H1 (cell line): Measurements from ENCODE around the gene MTX1. TPM values are rescaled to one million over a fixed set of nuclear protein-coding genes. Genes with fewer than 3 reads are reported as not detected.

Source experiments
- CTCF ChIA-PET: fragments of 300-600 bp; sonication (Branson Sonifier 250); formaldehyde crosslinking; loops from one replicate; lab custom pipeline; 2021; ENCODE audit not compliant: partially characterized antibody; lab: Charles Lee
- POLR2A ChIA-PET: fragments of 300-600 bp; sonication (Branson Sonifier 250); formaldehyde crosslinking; loops from one replicate; lab custom pipeline; 2021; ENCODE audit warnings: inconsistent platforms; ENCODE audit not compliant: partially characterized antibody; lab: Charles Lee
- DNase-seq, 2 experiments: peaks; one replicate each; pipeline versions ENCODE4 v3.0.0 to v3.0.0-alpha.2; 2010 to 2022; ENCODE audit warnings: low spot score in 2 of 2, low read depth in 1 of 2, mixed read lengths in 1 of 2
- FAIRE-seq: peaks from 2 replicates; lab custom pipeline; 2011; peaks lifted over from hg19 to GRCh38; lab: Jason Lieb, UNC
- H2AFZ ChIP-seq: 2 replicates; pipeline ENCODE4 v1.8.1; 2012; ENCODE audit warnings: low read length, inconsistent platforms
- H2AK5ac ChIP-seq: 2 replicates; pipeline ENCODE4 v1.6.1; 2013; ENCODE audit warnings: low read depth, low read length
- H2BK120ac ChIP-seq: replicated peaks from 2 replicates; pipeline ENCODE3; 2013; ENCODE audit warnings: low read depth, low read length, inconsistent platforms
- H2BK12ac ChIP-seq: 2 replicates; pipeline ENCODE4 v1.6.1; 2013; ENCODE audit warnings: low read depth, low read length
- H2BK15ac ChIP-seq: 2 replicates; pipeline ENCODE4 v1.6.1; 2013; ENCODE audit warnings: low read length
- H2BK20ac ChIP-seq: 2 replicates; pipeline ENCODE4 v1.6.1; 2013; ENCODE audit warnings: low read length
- H2BK5ac ChIP-seq: 2 replicates; pipeline ENCODE4 v1.6.1; 2013; ENCODE audit warnings: low read depth, low read length
- H3K14ac ChIP-seq: 2 replicates; pipeline ENCODE4 v1.6.1; 2013; ENCODE audit warnings: inconsistent platforms; ENCODE audit not compliant: insufficient read length
- H3K18ac ChIP-seq: 2 replicates; pipeline ENCODE4 v1.6.1; 2013; ENCODE audit warnings: low read length; ENCODE audit errors: extremely low read depth
- H3K23ac ChIP-seq: 2 replicates; pipeline ENCODE4 v1.6.1; 2013; ENCODE audit warnings: inconsistent platforms; ENCODE audit not compliant: insufficient read length
- H3K23me2 ChIP-seq: 2 replicates; pipeline ENCODE4 v1.6.1; 2013; ENCODE audit warnings: low read depth, low read length
- H3K27ac ChIP-seq: 2 replicates; pipeline ENCODE4 v1.6.1; 2011; ENCODE audit warnings: low read depth, low read length, inconsistent platforms
- H3K27me3 ChIP-seq, 4 experiments: replicated peaks in 1 of 4; 1 replicate in 1 of 4; 2 replicates in 3 of 4; pipeline versions ENCODE4 v1.6.1 to v1.8.1; 2011 to 2013; ENCODE audit warnings: low read length in 3 of 4, mild to moderate bottlenecking in 3 of 4, inconsistent platforms in 2 of 4, mixed read lengths in 2 of 4, moderate library complexity in 1 of 4; ENCODE audit not compliant: control insufficient read depth in 3 of 4, insufficient read depth in 3 of 4; ENCODE audit errors: extremely low read depth in 1 of 4
- H3K36me3 ChIP-seq, 4 experiments: 2 replicates each; pipeline versions ENCODE4 v1.6.1 to v1.8.1; 2011 to 2013; ENCODE audit warnings: mild to moderate bottlenecking in 4 of 4, low read length in 3 of 4, moderate library complexity in 2 of 4, control low read depth in 1 of 4, inconsistent platforms in 1 of 4; ENCODE audit not compliant: insufficient read depth in 4 of 4, control insufficient read depth in 2 of 4
- H3K4ac ChIP-seq: replicated peaks from 2 replicates; pipeline ENCODE3; 2013; ENCODE audit warnings: low read length, low read depth, mixed read lengths, inconsistent platforms; ENCODE audit not compliant: insufficient read length
- H3K4me1 ChIP-seq, 4 experiments: replicated peaks in 1 of 4; 1 replicate in 1 of 4; 2 replicates in 3 of 4; pipeline versions ENCODE4 v1.6.1 to v1.8.1; 2011 to 2013; ENCODE audit warnings: low read length in 3 of 4, inconsistent platforms in 2 of 4, mixed read lengths in 1 of 4; ENCODE audit not compliant: insufficient read depth in 4 of 4, control insufficient read depth in 3 of 4
- H3K4me2 ChIP-seq, 2 experiments: 2 replicates each; pipeline versions ENCODE4 v1.6.1 to v1.8.1; 2011 to 2013; ENCODE audit warnings: low read depth in 2 of 2, low read length in 2 of 2, control low read depth in 1 of 2, inconsistent platforms in 1 of 2, mild to moderate bottlenecking in 1 of 2; ENCODE audit not compliant: insufficient read depth in 1 of 2
- H3K4me3 ChIP-seq, 4 experiments: fragments of 200-600, 300-600 bp in 1 of 4; sonication (generic), shearing (Covaris generic), sonication (Bioruptor Twin) in 1 of 4; 2 replicates each; pipeline versions ENCODE4 v1.5.1 to v1.8.1; 2011 to 2016; ENCODE audit warnings: low read length in 4 of 4, low read depth in 3 of 4, control low read depth in 2 of 4, inconsistent platforms in 2 of 4, mild to moderate bottlenecking in 2 of 4, mixed read lengths in 1 of 4, moderate library complexity in 1 of 4; ENCODE audit not compliant: insufficient read depth in 2 of 4; ENCODE audit errors: extremely low read depth in 1 of 4
- H3K56ac ChIP-seq: replicated peaks from 2 replicates; pipeline ENCODE3; 2013; ENCODE audit warnings: low read depth, mild to moderate bottlenecking, mixed read lengths, low read length, inconsistent platforms; ENCODE audit not compliant: insufficient read length
- H3K79me1 ChIP-seq: 2 replicates; pipeline ENCODE4 v1.6.1; 2013; ENCODE audit warnings: low read depth, low read length, control low read depth
- H3K79me2 ChIP-seq, 2 experiments: 2 replicates each; pipeline versions ENCODE4 v1.6.1 to v1.8.1; 2012 to 2013; ENCODE audit warnings: low read length in 2 of 2, mild to moderate bottlenecking in 2 of 2, inconsistent platforms in 1 of 2; ENCODE audit not compliant: insufficient read depth in 2 of 2, control insufficient read depth in 1 of 2
- H3K9ac ChIP-seq, 4 experiments: replicated peaks in 1 of 4; 1 replicate in 1 of 4; 2 replicates in 3 of 4; pipeline versions ENCODE4 v1.6.1 to v1.8.1; 2011 to 2013; ENCODE audit warnings: low read depth in 3 of 4, low read length in 3 of 4, control low read depth in 2 of 4, mild to moderate bottlenecking in 2 of 4, moderate library complexity in 2 of 4, inconsistent platforms in 1 of 4; ENCODE audit errors: extremely low read depth in 1 of 4
- H3K9me3 ChIP-seq, 2 experiments: 2 replicates each; pipeline versions ENCODE4 v1.6.1 to v1.8.1; 2012 to 2013; ENCODE audit warnings: mild to moderate bottlenecking in 2 of 2, moderate library complexity in 2 of 2, control low read depth in 1 of 2, inconsistent platforms in 1 of 2, low read depth in 1 of 2, low read length in 1 of 2, mixed read lengths in 1 of 2; ENCODE audit not compliant: insufficient read depth in 2 of 2
- H4K20me1 ChIP-seq, 2 experiments: replicated peaks in 1 of 2; 2 replicates each; pipeline versions ENCODE3 to v1.8.1; 2011 to 2013; ENCODE audit warnings: inconsistent platforms in 2 of 2, low read length in 2 of 2, mild to moderate bottlenecking in 1 of 2; ENCODE audit not compliant: insufficient read depth in 2 of 2, control insufficient read depth in 1 of 2
- H4K5ac ChIP-seq: 2 replicates; pipeline ENCODE4 v1.6.1; 2013; ENCODE audit warnings: low read length, low read depth, mixed read lengths, inconsistent platforms; ENCODE audit not compliant: insufficient read length
- H4K8ac ChIP-seq: 2 replicates; pipeline ENCODE4 v1.8.0; 2013; ENCODE audit warnings: mild to moderate bottlenecking, moderate library complexity, low read length, inconsistent platforms; ENCODE audit not compliant: insufficient read depth; ENCODE audit errors: extremely low read depth
- H4K91ac ChIP-seq: replicated peaks from 2 replicates; pipeline ENCODE3; 2013; ENCODE audit warnings: low read length, mixed read lengths, inconsistent platforms; ENCODE audit not compliant: insufficient read length
- RFX5 ChIP-seq: IDR thresholded peaks from 2 replicates; pipeline ENCODE4 v1.6.1; 2011; ENCODE audit warnings: low read depth, low read length, improper control_type of control experiment, borderline replicate concordance
- SRF ChIP-seq: IDR thresholded peaks from 2 replicates; pipeline ENCODE4 v1.6.1; 2011; ENCODE audit warnings: mild to moderate bottlenecking, low read depth, low read length, moderate library complexity
- TAF7 ChIP-seq: optimal IDR thresholded peaks from 2 replicates; pipeline ENCODE3; 2011; ENCODE audit warnings: low read depth, mild to moderate bottlenecking, inconsistent platforms, low read length, moderate library complexity, borderline replicate concordance
- WGBS, 2 experiments: shearing (Covaris generic) in 1 of 2; methylation state at CpG; one replicate each; pipeline versions ENCODE4 v1.1.6 to v1.1.7; 2013 to 2015; ENCODE audit warnings: low lambda C conversion rate in 2 of 2, mixed read lengths in 2 of 2, inconsistent platforms in 1 of 2, low coverage in 1 of 2, missing lambda C conversion rate in 1 of 2; ENCODE audit not compliant: insufficient replicate concordance in 2 of 2, insufficient coverage in 1 of 2, insufficient read length in 1 of 2; ENCODE audit errors: extremely low coverage in 1 of 2, missing lambda C conversion rate in 1 of 2; 5-methylcytosine and 5-hydroxymethylcytosine counted together
- polyA plus RNA-seq, 7 experiments: library from polyadenylated mRNA; depleted of rRNA in 3 of 7; stranded (reverse) in 5 of 7; unstranded in 2 of 7; fragments of >200 nt in 5 of 7; fragments of 200-250 nt in 2 of 7; gene quantifications; 1 replicate in 5 of 7; 2 replicates in 1 of 7; 4 replicates in 1 of 7; pipeline versions ENCODE4 v1.2.1 to v1.2.3, GENCODE V29; 2011 to 2013; ENCODE audit warnings: missing spikeins in 2 of 7, mixed read lengths in 2 of 7
- total RNA-seq: library from RNA; stranded (reverse); fragmentation: NEBNext Ultra II Directional; extraction: Animal tissue kit (Norgen Biotek cat#: 25700); gene quantifications from 2 replicates; pipeline ENCODE4 v1.2.1, GENCODE V29; 2021

Gene MTX1
- total and polyA plus RNA-seq, 2 of the 8 experiments (the other 6 are each of a cell fraction or from before 2014, with no cell fraction given) = 47.9 to 131 TPM

- POLR2A ChIA-PET = interaction anchor here (20.5 kb wide), 1 partner anchor 30 kb away, joined by 512 read pairs; the partner anchor contains the start of genes MTX1 and THBS3
Measured at GRCh38 chr1:155170806-155171205, 37.7 kb upstream of the MTX1 start.

More at GRCh38 chr1:155170806-155171205, 37.7 kb upstream of the MTX1 start:
- Histone ChIP-seq H3K4me1 (peaks cover 3 to 30% (median 17%) of the 10 kb centered on the region in 4 experiments), H3K14ac (no peak overlapping the region), H3K9ac (no peak overlapping the region), H4K8ac (no peak overlapping the region), H3K23me2 (peaks cover 21% of the 10 kb centered on the region), H3K4ac (no peak overlapping the region), H2BK5ac (no peak overlapping the region), H4K20me1 (peaks cover 2 to 3% of the 10 kb centered on the region in 2 experiments), H2AFZ (no peak overlapping the region), H3K56ac (no peak overlapping the region), H3K23ac (no peak overlapping the region), H3K9me3 (no peaks in the 10 kb centered on the region), H3K79me1 (no peaks in the 10 kb centered on the region; the same call in 1 of the 2 replicates), H3K36me3 (peaks cover 0 to 10% (median 7%) of the 10 kb centered on the region in 4 experiments; a peak in 5 of 8 replicates), H2BK120ac (no peak overlapping the region), H3K4me2 (no peak overlapping the region), H3K18ac (no peak overlapping the region), H3K27me3 (no peaks in the 10 kb centered on the region), H3K79me2 (peaks cover 0 to 16% of the 10 kb centered on the region in 2 experiments; a peak in 2 of 4 replicates), H4K5ac (no peak overlapping the region), H2AK5ac (no peak overlapping the region), H2BK12ac (no peak overlapping the region), H2BK20ac (no peak overlapping the region), H3K27ac (no peak overlapping the region), H3K4me3 (no peak overlapping the region), H2BK15ac (no peak overlapping the region), H4K91ac (no peak overlapping the region)
- WGBS, 2 experiments = 93% methylated on average over 7 of the region's 7 CpGs; no CpG with 5 or more reads in 1 of the 2 experiments
- CTCF ChIA-PET = interaction anchor here (2.1 to 12.4 kb wide), 5 partner anchors 37 to 110 kb away, joined by 7 to 215 read pairs (median 101); partner anchors contain the start of genes DPM3, EFNA1 and SLC50A1
- TF ChIP-seq TAF7 = no peak
- TF ChIP-seq SRF = no peak
- TF ChIP-seq RFX5 = no peak
- FAIRE-seq (no peak), DNase-seq (no peak)
